CD4-positive, CD25-positive, alpha-beta regulatory T cell (primary cell): ENCODE data around the gene LCN15. TPM values are rescaled to one million over a fixed set of nuclear protein-coding genes. Genes with fewer than 3 reads are reported as not detected.
"Not testable (repeated sequence)": the region's sequence is repeated elsewhere in the genome, so short reads cannot be mapped to it uniquely, and the experiment has no call there.

ENCODE experiments used
- ATAC-seq, 2 donors: fragments of 150-1000 bp; cut with Tn5 transposase; one replicate each; pipeline ENCODE4 v1.10.0; 2021; ENCODE audit warnings: low read depth in 2 of 2, moderate number of reproducible peaks in 2 of 2, moderate library complexity in 1 of 2
- DNase-seq, 3 donors: peaks; one replicate each; pipeline versions ENCODE4 v3.0.0 to v3.0.0-alpha.2; 2012 to 2022; ENCODE audit warnings: mixed read lengths in 1 of 3
- H3K27ac ChIP-seq: one replicate; pipeline ENCODE4 v1.7.0; 2013; ENCODE audit warnings: mild to moderate bottlenecking, low read length; ENCODE audit not compliant: insufficient read depth, poor library complexity, severe bottlenecking
- H3K27me3 ChIP-seq: one replicate; pipeline ENCODE4 v1.7.0; 2013; ENCODE audit warnings: low read length; ENCODE audit not compliant: control insufficient read depth, insufficient read depth
- H3K36me3 ChIP-seq: one replicate; pipeline ENCODE4 v1.7.0; 2013; ENCODE audit warnings: mild to moderate bottlenecking, low read length, moderate library complexity; ENCODE audit not compliant: control insufficient read depth, insufficient read depth
- H3K4me1 ChIP-seq: 2 replicates; pipeline ENCODE4 v1.7.0; 2013; ENCODE audit warnings: mild to moderate bottlenecking, low read length; ENCODE audit not compliant: insufficient read depth, control insufficient read depth, poor library complexity, severe bottlenecking
- H3K4me3 ChIP-seq: one replicate; pipeline ENCODE4 v1.7.0; 2013; ENCODE audit warnings: low read depth, mild to moderate bottlenecking, low read length, moderate library complexity
- H3K9me3 ChIP-seq, 2 experiments: 1 replicate in 1 of 2; 2 replicates in 1 of 2; pipeline ENCODE4 v1.7.0; 2013; ENCODE audit warnings: low read length in 2 of 2, mild to moderate bottlenecking in 1 of 2, moderate library complexity in 1 of 2; ENCODE audit not compliant: control insufficient read depth in 2 of 2
- H3K27ac Mint-ChIP-seq, 3 donors: one replicate each; pipeline ENCODE4 v1.8.0; 2020 to 2022; ENCODE audit warnings: mild to moderate bottlenecking in 3 of 3, mixed read lengths in 3 of 3, moderate library complexity in 2 of 3
- H3K27me3 Mint-ChIP-seq: one replicate; pipeline ENCODE4 v1.8.0; 2022; ENCODE audit warnings: mild to moderate bottlenecking, mixed read lengths
- H3K36me3 Mint-ChIP-seq: one replicate; pipeline ENCODE4 v1.8.0; 2020; ENCODE audit warnings: mixed read lengths
- H3K4me1 Mint-ChIP-seq, 4 donors: one replicate each; pipeline ENCODE4 v1.8.0; 2020 to 2022; ENCODE audit warnings: mixed read lengths in 4 of 4, mild to moderate bottlenecking in 1 of 4
- H3K4me3 Mint-ChIP-seq, 4 donors: one replicate each; pipeline ENCODE4 v1.8.0; 2020 to 2022; ENCODE audit warnings: mild to moderate bottlenecking in 4 of 4, mixed read lengths in 4 of 4, moderate library complexity in 3 of 4
- H3K9me3 Mint-ChIP-seq, 7 donors: one replicate each; pipeline ENCODE4 v1.8.0; 2020 to 2022; ENCODE audit warnings: mixed read lengths in 7 of 7, mild to moderate bottlenecking in 3 of 7, moderate library complexity in 2 of 7
- polyA plus RNA-seq, 4 donors: library from polyadenylated mRNA; unstranded; fragments of 300-500 nt; fragmentation: Illumina TruSeq; gene quantifications; one replicate each; pipeline ENCODE4 v1.2.3, GENCODE V29; 2021
- total RNA-seq: library from RNA; stranded (reverse); gene quantifications from one replicate; pipeline ENCODE4 v1.2.3, GENCODE V29; 2022

The LCN15 gene
- total and polyA plus RNA-seq, 5 donors from 2014 or later: not detected

DNA sequence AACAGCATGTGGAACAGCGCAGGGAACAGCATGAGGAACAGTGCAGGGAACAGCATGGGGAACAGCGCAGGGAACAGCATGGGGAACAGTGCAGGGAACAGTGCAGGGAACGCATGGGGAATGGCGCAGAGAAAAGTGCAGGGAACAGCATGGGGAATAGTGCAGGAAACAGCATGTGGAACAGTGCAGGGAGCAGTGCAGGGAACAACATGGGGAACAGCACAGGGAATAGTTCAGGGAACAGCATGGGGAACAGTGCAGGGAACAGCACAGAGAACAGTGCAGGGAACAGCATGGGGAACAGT is 8.2 kb downstream of the LCN15 start:
- H3K4me3 Mint-ChIP-seq: no peak overlapping the region
- Histone ChIP-seq H3K4me3 (no peak overlapping the region), H3K27ac (no peak overlapping the region), H3K4me1 (no peaks in the 10 kb centered on the region), H3K36me3 (no peaks in the 10 kb centered on the region), H3K9me3 (peaks cover 9 to 20% of the 10 kb centered on the region in 2 experiments), H3K27me3 (no peaks in the 10 kb centered on the region)
- H3K4me1 Mint-ChIP-seq: peaks cover 0 to 5% (median 0%) of the 10 kb centered on the region in 4 donors
- H3K9me3 Mint-ChIP-seq: peaks cover 2 to 17% (median 6%) of the 10 kb centered on the region in 7 donors
- no peaks in the 10 kb centered on the region for H3K36me3 Mint-ChIP-seq
- ATAC-seq: no peak
- DNase-seq: no peak
- H3K27ac Mint-ChIP-seq: no peak overlapping the region
- peaks cover 10% of the 10 kb centered on the region for H3K27me3 Mint-ChIP-seq

- peaks cover 12 to 21% of the 10 kb centered on the region in 2 experiments for H3K9me3 ChIP-seq
- not testable (repeated sequence) for H3K4me3 Mint-ChIP-seq, H3K36me3 ChIP-seq, H3K27ac Mint-ChIP-seq, H3K4me3 ChIP-seq, H3K36me3 Mint-ChIP-seq, H3K27me3 ChIP-seq, ATAC-seq, H3K4me1 ChIP-seq, H3K27ac ChIP-seq, DNase-seq, H3K4me1 Mint-ChIP-seq
- Mint-ChIP-seq H3K27me3 (peaks cover 12% of the 10 kb centered on the region), H3K9me3 (peaks cover 2 to 22% (median 6%) of the 10 kb centered on the region in 7 donors)
Measured at GRCh38 chr9:136755302-136756133, 8.8 kb downstream of the LCN15 start.

GRCh38 chr9:136754626-136755301 is 9.6 kb downstream of the LCN15 start:
- H3K27me3 ChIP-seq: no peaks in the 10 kb centered on the region
- no peak for ATAC-seq
- H3K27me3 Mint-ChIP-seq: peaks cover 15% of the 10 kb centered on the region
- no peak overlapping the region for H3K27ac Mint-ChIP-seq
- H3K36me3 Mint-ChIP-seq: no peaks in the 10 kb centered on the region
- no peaks in the 10 kb centered on the region for H3K4me1 ChIP-seq
- H3K4me3 Mint-ChIP-seq: no peak overlapping the region
- H3K9me3 ChIP-seq: peaks cover 12 to 21% of the 10 kb centered on the region in 2 experiments
- no peaks in the 10 kb centered on the region for H3K36me3 ChIP-seq
- peaks cover 2 to 22% (median 7%) of the 10 kb centered on the region in 7 donors for H3K9me3 Mint-ChIP-seq
- H3K4me1 Mint-ChIP-seq: no peaks in the 10 kb centered on the region
- no peak for DNase-seq
- no peak overlapping the region for H3K4me3 ChIP-seq
- no peak overlapping the region for H3K27ac ChIP-seq

GRCh38 chr9:136754059-136754572 is 10.2 kb downstream of the LCN15 start:
- Mint-ChIP-seq H3K9me3 (peaks cover 2 to 22% (median 7%) of the 10 kb centered on the region in 7 donors), H3K4me1 (no peaks in the 10 kb centered on the region), H3K4me3 (no peak overlapping the region), H3K27me3 (peaks cover 15% of the 10 kb centered on the region), H3K36me3 (no peaks in the 10 kb centered on the region), H3K27ac (no peak overlapping the region)
- no peak overlapping the region for H3K27ac ChIP-seq
- H3K4me3 ChIP-seq: no peak overlapping the region
- H3K4me1 ChIP-seq: no peaks in the 10 kb centered on the region
- H3K9me3 ChIP-seq: peaks cover 12 to 21% of the 10 kb centered on the region in 2 experiments
- no peaks in the 10 kb centered on the region for H3K27me3 ChIP-seq
- DNase-seq: no peak
- no peaks in the 10 kb centered on the region for H3K36me3 ChIP-seq
- ATAC-seq: no peak

DNA sequence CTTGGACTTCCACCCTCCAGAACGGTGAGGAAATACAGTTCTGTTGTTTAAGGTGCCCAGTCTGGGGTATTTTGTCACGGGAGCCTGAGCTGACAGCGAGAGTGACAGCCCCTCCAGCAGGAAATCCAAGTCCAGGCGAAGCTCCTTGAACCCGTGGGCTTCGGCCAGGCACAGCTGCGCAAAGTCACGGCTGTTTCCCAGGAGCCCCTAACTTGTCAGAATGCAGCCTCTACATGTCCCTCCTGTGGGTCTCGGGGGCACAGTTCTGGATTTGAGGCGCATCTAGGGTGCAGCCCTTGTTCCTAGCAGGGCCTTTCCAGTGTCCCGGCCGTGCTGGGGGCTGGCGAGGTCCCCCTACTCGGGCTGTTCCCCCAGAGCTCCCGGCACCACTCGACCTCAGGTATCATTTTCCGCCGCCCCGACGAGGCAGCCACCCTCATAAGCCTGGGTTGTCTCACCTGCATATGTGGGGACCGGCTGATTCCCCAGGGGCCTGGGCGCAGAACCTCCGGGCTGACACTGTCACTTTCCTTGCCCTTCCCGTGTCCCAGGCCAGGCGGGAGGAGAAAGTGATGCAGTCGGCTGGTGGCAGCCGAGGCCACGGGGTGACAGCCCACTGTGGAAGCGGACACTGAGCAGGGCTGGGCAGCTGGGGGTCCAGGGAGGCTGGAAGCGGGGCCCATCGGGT is 10.8 kb downstream of the LCN15 start:
- ATAC-seq (no peak), DNase-seq (no peak)
- Histone ChIP-seq H3K9me3 (peaks cover 12 to 21% of the 10 kb centered on the region in 2 experiments), H3K27me3 (no peaks in the 10 kb centered on the region), H3K27ac (no peak overlapping the region), H3K36me3 (no peaks in the 10 kb centered on the region), H3K4me3 (no peak overlapping the region), H3K4me1 (no peaks in the 10 kb centered on the region)
- peaks cover 15% of the 10 kb centered on the region for H3K27me3 Mint-ChIP-seq
- H3K9me3 Mint-ChIP-seq: peaks cover 2 to 22% (median 7%) of the 10 kb centered on the region in 7 donors
- H3K4me3 Mint-ChIP-seq: no peak overlapping the region
- no peak overlapping the region for H3K27ac Mint-ChIP-seq
- H3K4me1 Mint-ChIP-seq: no peaks in the 10 kb centered on the region
- H3K36me3 Mint-ChIP-seq: no peaks in the 10 kb centered on the region

GRCh38 chr9:136751814-136752213 is 12.5 kb downstream of the LCN15 start:
- Histone ChIP-seq H3K4me3 (no peak overlapping the region), H3K36me3 (no peaks in the 10 kb centered on the region), H3K27ac (no peak overlapping the region), H3K9me3 (peaks cover 12 to 21% of the 10 kb centered on the region in 2 experiments), H3K4me1 (no peaks in the 10 kb centered on the region), H3K27me3 (no peaks in the 10 kb centered on the region)
- peaks cover 2 to 22% (median 7%) of the 10 kb centered on the region in 7 donors for H3K9me3 Mint-ChIP-seq
- H3K4me1 Mint-ChIP-seq: no peaks in the 10 kb centered on the region
- no peak for DNase-seq
- no peaks in the 10 kb centered on the region for H3K36me3 Mint-ChIP-seq
- H3K27ac Mint-ChIP-seq: no peak overlapping the region
- no peak for ATAC-seq
- peaks cover 15% of the 10 kb centered on the region for H3K27me3 Mint-ChIP-seq
- H3K4me3 Mint-ChIP-seq: no peak overlapping the region

DNA sequence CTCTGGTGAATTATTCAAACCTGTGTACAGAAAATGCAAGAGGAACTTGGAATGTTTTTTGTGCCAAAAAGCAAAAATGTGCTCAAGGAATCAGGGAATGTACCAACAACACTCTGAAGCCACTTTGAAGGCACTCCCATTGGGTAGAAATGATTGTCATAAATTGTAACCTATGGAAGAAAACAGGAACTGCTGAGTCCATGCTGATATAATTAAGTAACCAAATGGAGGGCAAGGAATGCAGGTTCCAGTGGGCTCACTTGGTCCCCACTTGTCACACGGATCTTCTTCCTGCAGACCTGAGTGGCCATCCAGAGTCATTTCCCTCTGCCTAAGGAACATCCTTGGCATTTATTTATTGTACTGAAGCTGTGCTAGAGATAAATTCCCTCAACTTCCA is 13.1 kb downstream of the LCN15 start:
- DNase-seq: no peak
- no peak overlapping the region for H3K4me3 Mint-ChIP-seq
- no peak for ATAC-seq
- H3K9me3 ChIP-seq: peaks cover 12 to 21% of the 10 kb centered on the region in 2 experiments
- H3K9me3 Mint-ChIP-seq: peaks cover 2 to 22% (median 7%) of the 10 kb centered on the region in 7 donors
- no peaks in the 10 kb centered on the region for H3K4me1 Mint-ChIP-seq
- no peaks in the 10 kb centered on the region for H3K36me3 Mint-ChIP-seq
- H3K4me3 ChIP-seq: no peak overlapping the region
- no peaks in the 10 kb centered on the region for H3K4me1 ChIP-seq
- H3K27ac ChIP-seq: no peak overlapping the region
- H3K36me3 ChIP-seq: no peaks in the 10 kb centered on the region
- H3K27me3 ChIP-seq: no peaks in the 10 kb centered on the region
- no peak overlapping the region for H3K27ac Mint-ChIP-seq
- peaks cover 15% of the 10 kb centered on the region for H3K27me3 Mint-ChIP-seq
